KMS-11 (cell line): Measurements from ENCODE around the gene AP3M1.

Experiments used
- H2AFZ ChIP-seq: fragments of 200-600 bp; sonication (generic); 2 replicates; pipeline ENCODE4 v1.6.1; 2016; ENCODE audit warnings: antibody characterized with exemption, mixed run types, low read depth
- H3K27ac ChIP-seq: fragments of 200-600 bp; sonication (generic); 2 replicates; pipeline ENCODE4 v1.6.1; 2016; ENCODE audit warnings: mild to moderate bottlenecking, mixed run types
- H3K27me3 ChIP-seq: fragments of 200-600 bp; sonication (generic); 2 replicates; pipeline ENCODE4 v1.6.1; 2017; ENCODE audit warnings: mild to moderate bottlenecking, low read depth, mixed run types, moderate library complexity; ENCODE audit not compliant: insufficient read depth
- H3K36me3 ChIP-seq: fragments of 200-600 bp; sonication (generic); 2 replicates; pipeline ENCODE4 v1.6.1; 2017; ENCODE audit warnings: mild to moderate bottlenecking, mixed run types; ENCODE audit not compliant: insufficient read depth
- H3K4me1 ChIP-seq: fragments of 200-600 bp; sonication (generic); 2 replicates; pipeline ENCODE4 v1.6.1; 2016; ENCODE audit warnings: mild to moderate bottlenecking, low read depth, mixed run types; ENCODE audit not compliant: poor library complexity, severe bottlenecking
- H3K4me2 ChIP-seq: fragments of 200-600 bp; sonication (generic); 2 replicates; pipeline ENCODE4 v1.7.0; 2016; ENCODE audit warnings: mild to moderate bottlenecking, mixed run types
- H3K4me3 ChIP-seq: fragments of 200-600 bp; sonication (generic); IDR thresholded peaks from 2 replicates; pipeline ENCODE4 v1.6.1; 2017; ENCODE audit warnings: low read depth, low read length, mixed read lengths; ENCODE audit not compliant: insufficient read depth
- H3K79me2 ChIP-seq: fragments of 200-600 bp; sonication (generic); 2 replicates; pipeline ENCODE4 v1.6.1; 2016; ENCODE audit warnings: low read depth, mixed run types; ENCODE audit not compliant: insufficient read depth
- H3K9ac ChIP-seq: fragments of 200-600 bp; sonication (generic); 2 replicates; pipeline ENCODE4 v1.6.1; 2016; ENCODE audit warnings: mild to moderate bottlenecking, mixed run types
- H4K20me1 ChIP-seq: fragments of 200-600 bp; sonication (generic); 2 replicates; pipeline ENCODE4 v1.6.1; 2016; ENCODE audit warnings: mild to moderate bottlenecking, mixed run types; ENCODE audit not compliant: insufficient read depth
- CTCF ChIP-seq: fragments of 200-600 bp; sonication (generic); conservative IDR thresholded peaks from 2 replicates; pipeline ENCODE4 v1.6.1; 2017; ENCODE audit warnings: low read depth, mild to moderate bottlenecking, antibody characterized with exemption, low read length, moderate library complexity, mixed read lengths

The AP3M1 gene

DNA sequence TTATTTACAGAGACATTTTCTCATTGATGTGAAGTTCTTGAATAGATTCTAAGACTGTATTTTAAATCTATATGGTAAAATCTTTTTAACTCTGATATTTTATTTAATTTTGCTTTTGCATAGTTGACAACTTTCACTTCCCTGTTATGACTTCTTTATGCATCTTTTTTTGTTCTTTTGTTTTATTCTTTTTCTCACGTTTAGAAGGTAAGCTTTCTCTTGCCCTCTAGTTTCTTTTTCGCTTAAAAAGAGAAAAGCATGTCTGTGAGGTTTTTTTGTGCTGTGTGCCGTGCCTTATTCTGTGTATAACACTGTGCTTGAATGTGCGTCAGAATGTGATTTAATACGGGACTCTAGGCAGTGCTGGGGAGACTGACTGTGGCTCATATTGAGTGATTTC is 74.7 kb downstream of the AP3M1 start:
- Histone ChIP-seq H3K36me3 (no peaks in the 10 kb centered on the region), H3K4me2 (no peak overlapping the region), H4K20me1 (no peaks in the 10 kb centered on the region), H3K9ac (no peak overlapping the region), H2AFZ (no peak overlapping the region), H3K4me3 (no peak overlapping the region), H3K79me2 (no peaks in the 10 kb centered on the region), H3K27me3 (no peaks in the 10 kb centered on the region), H3K27ac (no peak overlapping the region), H3K4me1 (peaks cover 33% of the 10 kb centered on the region)
- no peak for TF ChIP-seq CTCF

DNA sequence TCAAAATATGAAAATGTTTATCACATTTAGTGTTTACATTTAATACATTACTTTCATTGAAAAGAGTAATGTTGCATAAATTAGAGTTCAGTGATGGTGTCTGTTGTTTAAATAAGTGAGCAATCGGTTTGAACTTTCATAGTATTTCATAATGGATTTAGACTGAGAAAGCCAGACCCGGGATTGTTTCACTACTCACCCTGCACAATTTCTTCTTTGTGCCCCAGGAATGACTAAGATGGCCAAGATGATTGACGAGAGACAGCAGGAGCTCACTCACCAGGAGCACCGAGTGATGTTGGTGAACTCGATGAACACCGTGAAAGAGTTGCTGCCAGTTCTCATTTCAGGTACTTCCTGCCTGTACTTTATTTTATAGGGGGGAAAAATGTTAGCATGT is 78.1 kb downstream of the AP3M1 start:
- Histone ChIP-seq H3K4me2 (no peak overlapping the region), H4K20me1 (no peaks in the 10 kb centered on the region), H3K9ac (no peak overlapping the region), H3K79me2 (no peaks in the 10 kb centered on the region), H3K4me1 (no peaks in the 10 kb centered on the region), H2AFZ (no peak overlapping the region), H3K27me3 (no peaks in the 10 kb centered on the region), H3K27ac (no peak overlapping the region), H3K36me3 (no peaks in the 10 kb centered on the region), H3K4me3 (no peak overlapping the region)
- TF ChIP-seq CTCF, result no peak

DNA sequence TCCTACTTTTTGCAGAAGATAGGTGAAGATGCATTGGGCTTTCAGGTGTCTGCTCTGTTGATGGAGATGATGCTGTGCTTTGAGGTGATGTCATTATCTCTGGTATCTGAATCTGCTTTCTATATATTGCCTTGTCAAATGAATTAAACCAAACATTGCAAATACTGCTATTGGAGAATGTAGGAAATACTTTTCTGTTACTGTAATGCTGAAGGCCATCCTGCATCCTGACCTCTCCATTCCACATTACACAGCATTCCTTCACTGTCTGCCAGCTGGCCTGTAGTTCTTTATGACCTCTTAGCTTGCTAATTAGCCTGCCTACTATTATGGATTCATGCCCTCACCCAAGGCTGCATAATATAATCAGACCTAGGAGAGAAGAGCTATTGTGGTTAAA is 79.5 kb downstream of the AP3M1 start:
- no peak overlapping the region for H3K9ac ChIP-seq
- H3K36me3 ChIP-seq, result no peaks in the 10 kb centered on the region
- H3K79me2 ChIP-seq, result no peaks in the 10 kb centered on the region
- no peak overlapping the region for H3K4me3 ChIP-seq
- H3K4me1 ChIP-seq, result no peaks in the 10 kb centered on the region
- H4K20me1 ChIP-seq, result no peaks in the 10 kb centered on the region
- H3K27me3 ChIP-seq, result no peaks in the 10 kb centered on the region
- TF ChIP-seq CTCF, result no peak
- no peak overlapping the region for H3K4me2 ChIP-seq
- no peak overlapping the region for H2AFZ ChIP-seq
- H3K27ac ChIP-seq, result no peak overlapping the region
